GM12801 (cell line): ENCODE data around the gene SF3B6.

Experiments used
- CTCF ChIP-seq: IDR thresholded peaks from one replicate; pipeline ENCODE4 v1.5.1; 2011; ENCODE audit warnings: control low read depth; ENCODE audit not compliant: insufficient read length; ENCODE audit errors: extremely low read depth

SF3B6 gene

GRCh38 chr2:24075915-24076848 lies at the start of gene SF3B6:
TSS of gene SF3B6 (minus strand) at chr2:24076326. CDS start at chr2:24076229, 97 bp downstream.
- no peak for TF ChIP-seq CTCF

- no peak for TF ChIP-seq CTCF
Measured at GRCh38 chr2:24123922-24124580, 47.9 kb upstream of the SF3B6 start.

- TF ChIP-seq CTCF, result no peak
Measured at GRCh38 chr2:24123195-24123921, 47.2 kb upstream of the SF3B6 start, which contains the start of the genes FAM228B and PFN4. TSS of gene FAM228B (plus strand) at chr2:24123469. CDS start at chr2:24124362, 893 bp downstream. TSS of gene PFN4 (minus strand) at chr2:24123334. CDS start at chr2:24122535, 799 bp downstream.

GRCh38 chr2:24122366-24123194 lies 46.5 kb upstream of the SF3B6 start:
- no peak for TF ChIP-seq CTCF

- TF ChIP-seq CTCF, result no peak
Measured at GRCh38 chr2:24121469-24121868, 45.3 kb upstream of the SF3B6 start.

GRCh38 chr2:24121066-24121465 lies 44.9 kb upstream of the SF3B6 start:
- no peak for TF ChIP-seq CTCF
